GM23338 (cell line): ENCODE results near the gene DAGLA.

Experiments
- EZH2 ChIP-seq: fragments of 200-600 bp; sonication (generic); IDR thresholded peaks from one replicate; pipeline ENCODE4 v1.8.0; 2017; ENCODE audit warnings: antibody characterized with exemption, mild to moderate bottlenecking, low read depth; ENCODE audit not compliant: unreplicated experiment
- EZH2phosphoT487 ChIP-seq: fragments of 200-600 bp; sonication (generic); IDR thresholded peaks from one replicate; pipeline ENCODE4 v1.8.1; 2018; ENCODE audit warnings: antibody characterized with exemption; ENCODE audit not compliant: unreplicated experiment
- JUNB ChIP-seq: IDR thresholded peaks from one replicate; pipeline ENCODE4 v1.6.1; 2016; ENCODE audit warnings: antibody characterized with exemption; ENCODE audit not compliant: unreplicated experiment
- POLR2AphosphoS5 ChIP-seq: IDR thresholded peaks from 2 replicates; pipeline ENCODE4 v1.6.1; 2016; ENCODE audit warnings: antibody characterized with exemption, low read depth
- ZNF331 ChIP-seq: fragments of 250-450 bp; sonication (Bioruptor Pico); IDR thresholded peaks from 2 replicates; pipeline ENCODE4 v1.5.0; 2020; ENCODE audit warnings: low read depth, mild to moderate bottlenecking, moderate library complexity
- TF ChIP-seq, protein P1 (sequence below), 2 experiments: fragments of 200-600 bp in 1 of 2; sonication (generic) in 1 of 2; conservative IDR thresholded peaks; 2 replicates each; pipeline versions ENCODE4 v1.5.1 to v1.6.1; 2016 to 2017; ENCODE audit warnings: antibody characterized with exemption in 2 of 2, low read depth in 2 of 2, mild to moderate bottlenecking in 2 of 2, moderate library complexity in 1 of 2

DNA sequence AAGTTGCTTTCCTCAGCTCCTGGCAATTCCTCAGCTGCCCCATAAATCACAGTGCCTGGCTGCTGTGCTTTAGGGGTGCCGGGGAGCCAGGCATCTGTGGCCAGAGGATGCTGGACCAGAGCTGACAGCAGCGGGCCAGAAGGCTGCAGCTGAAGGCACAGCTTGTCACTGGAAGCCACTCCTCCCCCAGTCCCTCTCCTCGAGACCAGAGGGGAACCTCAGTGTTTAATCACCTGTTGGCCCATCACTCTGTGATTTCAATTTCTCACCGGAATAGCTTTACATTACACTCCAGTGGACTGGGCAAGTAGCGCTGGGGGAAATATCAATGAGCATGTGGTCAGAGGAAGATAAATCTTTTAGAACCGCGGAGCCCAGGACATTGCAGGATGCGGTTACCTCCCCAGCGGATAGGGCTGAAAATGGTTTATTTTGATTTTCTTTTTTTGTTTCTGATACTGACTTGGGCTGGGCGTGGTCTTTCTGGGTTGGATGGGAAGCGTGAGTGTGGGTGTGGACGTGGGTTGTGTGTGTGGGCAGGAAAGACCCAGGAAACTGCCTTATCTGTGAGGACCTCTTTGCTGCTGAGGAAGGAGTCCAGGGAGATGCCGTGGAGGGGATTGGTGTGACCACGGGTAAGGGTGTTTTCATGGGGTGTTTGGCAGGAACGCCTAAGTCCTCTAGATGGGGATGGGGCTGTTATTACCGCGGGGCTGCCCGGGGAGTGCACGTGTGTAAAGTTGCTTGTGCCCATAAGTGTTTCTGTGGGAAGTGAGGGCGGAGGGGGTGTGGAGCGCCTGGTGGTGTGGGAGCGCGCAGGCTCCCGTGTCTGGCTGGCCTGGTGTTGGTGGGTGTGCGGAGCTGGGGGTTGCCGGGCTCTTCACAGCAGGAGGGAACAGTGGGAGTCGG, 4.0 kb downstream of the DAGLA start:
- no peak for TF ChIP-seq EZH2
- TF ChIP-seq, protein P1, sequence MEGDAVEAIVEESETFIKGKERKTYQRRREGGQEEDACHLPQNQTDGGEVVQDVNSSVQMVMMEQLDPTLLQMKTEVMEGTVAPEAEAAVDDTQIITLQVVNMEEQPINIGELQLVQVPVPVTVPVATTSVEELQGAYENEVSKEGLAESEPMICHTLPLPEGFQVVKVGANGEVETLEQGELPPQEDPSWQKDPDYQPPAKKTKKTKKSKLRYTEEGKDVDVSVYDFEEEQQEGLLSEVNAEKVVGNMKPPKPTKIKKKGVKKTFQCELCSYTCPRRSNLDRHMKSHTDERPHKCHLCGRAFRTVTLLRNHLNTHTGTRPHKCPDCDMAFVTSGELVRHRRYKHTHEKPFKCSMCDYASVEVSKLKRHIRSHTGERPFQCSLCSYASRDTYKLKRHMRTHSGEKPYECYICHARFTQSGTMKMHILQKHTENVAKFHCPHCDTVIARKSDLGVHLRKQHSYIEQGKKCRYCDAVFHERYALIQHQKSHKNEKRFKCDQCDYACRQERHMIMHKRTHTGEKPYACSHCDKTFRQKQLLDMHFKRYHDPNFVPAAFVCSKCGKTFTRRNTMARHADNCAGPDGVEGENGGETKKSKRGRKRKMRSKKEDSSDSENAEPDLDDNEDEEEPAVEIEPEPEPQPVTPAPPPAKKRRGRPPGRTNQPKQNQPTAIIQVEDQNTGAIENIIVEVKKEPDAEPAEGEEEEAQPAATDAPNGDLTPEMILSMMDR (conservative IDR thresholded peaks at IDR 0.05; ENCODE audit: low read depth in 2 of 2): no peak
- no peak for TF ChIP-seq POLR2AphosphoS5
- no peak for TF ChIP-seq JUNB
- no peak for TF ChIP-seq EZH2phosphoT487
- no peak for TF ChIP-seq ZNF331 (CRISPR knock-in tag)
